Measurements from ENCODE around the gene IDUA. TPM values are rescaled to one million over a fixed set of nuclear protein-coding genes. Genes with fewer than 3 reads are reported as not detected.

IDUA gene
- total RNA-seq, 2 donors from 2014 or later: 11.8 to 13.9 TPM

DNA sequence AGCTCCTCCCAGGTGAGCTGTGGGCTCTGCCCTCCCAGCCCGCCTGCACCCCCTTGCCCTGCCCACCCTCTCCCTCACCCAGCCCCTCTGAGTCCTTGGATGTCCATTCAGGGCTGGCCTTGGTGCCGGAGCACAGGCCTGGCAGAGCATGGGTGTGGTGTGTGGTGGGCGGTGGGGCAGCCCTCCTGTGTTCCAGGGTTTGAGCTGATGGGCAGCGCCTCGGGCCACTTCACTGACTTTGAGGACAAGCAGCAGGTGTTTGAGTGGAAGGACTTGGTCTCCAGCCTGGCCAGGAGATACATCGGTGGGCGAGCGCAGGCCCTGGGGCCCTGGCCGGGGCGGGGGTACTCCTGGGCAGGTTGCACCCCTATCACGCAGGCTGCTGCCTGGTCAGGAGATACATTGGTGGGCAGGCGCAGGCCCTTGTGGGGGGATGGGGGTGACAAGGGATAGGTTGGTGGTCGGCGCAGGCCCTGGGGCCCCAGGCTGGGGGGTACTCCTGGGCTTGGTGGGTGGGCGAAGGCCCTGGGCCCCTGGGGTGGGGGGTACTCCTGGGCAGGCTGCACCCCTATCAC is 13.9 kb downstream of the IDUA start:
- no peaks in the 10 kb centered on the region for H3K9me3 Mint-ChIP-seq
- no peak for ATAC-seq (replicated peaks in 1 of 2)

DNA sequence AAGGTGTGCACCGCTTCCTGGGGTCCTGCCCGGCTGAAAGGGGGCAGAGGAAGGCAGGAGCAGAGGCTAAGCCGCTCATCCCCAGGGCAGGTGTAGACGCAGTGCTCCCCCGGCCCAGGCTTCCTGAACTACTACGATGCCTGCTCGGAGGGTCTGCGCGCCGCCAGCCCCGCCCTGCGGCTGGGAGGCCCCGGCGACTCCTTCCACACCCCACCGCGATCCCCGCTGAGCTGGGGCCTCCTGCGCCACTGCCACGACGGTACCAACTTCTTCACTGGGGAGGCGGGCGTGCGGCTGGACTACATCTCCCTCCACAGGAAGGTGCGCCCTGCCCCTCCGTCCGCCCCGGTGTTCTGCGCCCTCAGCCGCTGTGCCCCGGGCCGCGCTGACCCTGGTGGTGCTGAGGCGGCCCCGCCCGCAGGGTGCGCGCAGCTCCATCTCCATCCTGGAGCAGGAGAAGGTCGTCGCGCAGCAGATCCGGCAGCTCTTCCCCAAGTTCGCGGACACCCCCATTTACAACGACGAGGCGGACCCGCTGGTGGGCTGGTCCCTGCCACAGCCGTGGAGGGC is 14.8 kb downstream of the IDUA start:
- H3K4me1 Mint-ChIP-seq (ENCODE audit: low read depth): no peaks in the 10 kb centered on the region
- peaks cover 25% of the 10 kb centered on the region for H3K27me3 Mint-ChIP-seq (ENCODE audit: low read depth)
- H3K9me3 Mint-ChIP-seq: no peaks in the 10 kb centered on the region
- H3K4me3 Mint-ChIP-seq: no peak overlapping the region
- DNase-seq (no peak), ATAC-seq (replicated peaks in 1 of 2) (no peak)
- H3K36me3 Mint-ChIP-seq (ENCODE audit: insufficient read depth in 2 of 2): no peaks in the 10 kb centered on the region
- H3K27ac Mint-ChIP-seq: no peak overlapping the region

More for the DNA sequence above, 13.9 kb downstream of the IDUA start:
- Mint-ChIP-seq H3K4me3 (no peak overlapping the region), H3K27me3 (ENCODE audit: low read depth) (peaks cover 24% of the 10 kb centered on the region), H3K4me1 (ENCODE audit: low read depth) (no peaks in the 10 kb centered on the region), H3K27ac (no peak overlapping the region), H3K36me3 (ENCODE audit: insufficient read depth in 2 of 2) (no peaks in the 10 kb centered on the region)
- DNase-seq: no peak

DNA sequence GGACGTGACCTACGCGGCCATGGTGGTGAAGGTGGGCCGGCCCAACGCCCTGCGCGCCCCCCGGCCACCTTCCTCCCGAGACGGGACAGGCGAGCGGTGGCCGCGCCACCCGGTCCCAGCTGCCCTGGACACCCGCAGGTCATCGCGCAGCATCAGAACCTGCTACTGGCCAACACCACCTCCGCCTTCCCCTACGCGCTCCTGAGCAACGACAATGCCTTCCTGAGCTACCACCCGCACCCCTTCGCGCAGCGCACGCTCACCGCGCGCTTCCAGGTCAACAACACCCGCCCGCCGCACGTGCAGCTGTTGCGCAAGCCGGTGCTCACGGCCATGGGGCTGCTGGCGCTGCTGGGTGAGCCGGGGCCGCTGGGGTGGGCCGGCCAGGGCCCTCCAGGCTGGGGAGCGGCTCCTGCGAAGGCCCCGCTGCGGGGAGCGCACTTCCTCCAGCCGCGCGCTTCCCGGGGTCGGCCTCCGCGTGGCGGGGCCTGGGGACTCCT is 15.3 kb downstream of the IDUA start:
- Mint-ChIP-seq H3K4me3 (no peak overlapping the region), H3K9me3 (peaks cover 0 to 3% of the 10 kb centered on the region in 2 donors), H3K4me1 (ENCODE audit: low read depth) (no peaks in the 10 kb centered on the region), H3K36me3 (ENCODE audit: insufficient read depth in 2 of 2) (no peaks in the 10 kb centered on the region), H3K27ac (no peak overlapping the region), H3K27me3 (ENCODE audit: low read depth) (peaks cover 25% of the 10 kb centered on the region)
- ATAC-seq (replicated peaks in 1 of 2): peak in 1 of 2 donors; percentile 7
- DNase-seq: no peak

DNA sequence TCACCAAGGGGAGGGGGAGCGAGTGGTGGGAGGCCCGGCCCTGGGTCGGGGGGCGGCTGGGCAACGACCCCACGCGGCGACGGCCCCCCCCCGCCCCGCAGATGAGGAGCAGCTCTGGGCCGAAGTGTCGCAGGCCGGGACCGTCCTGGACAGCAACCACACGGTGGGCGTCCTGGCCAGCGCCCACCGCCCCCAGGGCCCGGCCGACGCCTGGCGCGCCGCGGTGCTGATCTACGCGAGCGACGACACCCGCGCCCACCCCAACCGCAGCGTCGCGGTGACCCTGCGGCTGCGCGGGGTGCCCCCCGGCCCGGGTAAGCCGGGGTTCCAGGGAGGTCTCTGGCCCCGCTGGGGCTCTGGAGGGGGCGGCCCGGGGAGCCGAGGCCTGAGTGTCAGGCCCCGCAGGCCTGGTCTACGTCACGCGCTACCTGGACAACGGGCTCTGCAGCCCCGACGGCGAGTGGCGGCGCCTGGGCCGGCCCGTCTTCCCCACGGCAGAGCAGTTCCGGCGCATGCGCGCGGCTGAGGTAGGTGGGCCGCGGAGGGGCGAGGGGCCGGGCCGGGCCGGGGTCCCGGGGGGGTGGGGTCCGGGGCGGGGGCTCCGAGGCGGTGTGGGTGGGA is 15.9 kb downstream of the IDUA start:
- Mint-ChIP-seq H3K36me3 (ENCODE audit: insufficient read depth in 2 of 2) (no peaks in the 10 kb centered on the region), H3K9me3 (peaks cover 0 to 3% of the 10 kb centered on the region in 2 donors), H3K4me3 (no peak overlapping the region), H3K4me1 (ENCODE audit: low read depth) (no peaks in the 10 kb centered on the region), H3K27ac (no peak overlapping the region), H3K27me3 (ENCODE audit: low read depth) (peaks cover 30% of the 10 kb centered on the region)
- peak in 1 of 2 donors; percentile 13 for ATAC-seq (replicated peaks in 1 of 2)
- DNase-seq: no peak

DNA sequence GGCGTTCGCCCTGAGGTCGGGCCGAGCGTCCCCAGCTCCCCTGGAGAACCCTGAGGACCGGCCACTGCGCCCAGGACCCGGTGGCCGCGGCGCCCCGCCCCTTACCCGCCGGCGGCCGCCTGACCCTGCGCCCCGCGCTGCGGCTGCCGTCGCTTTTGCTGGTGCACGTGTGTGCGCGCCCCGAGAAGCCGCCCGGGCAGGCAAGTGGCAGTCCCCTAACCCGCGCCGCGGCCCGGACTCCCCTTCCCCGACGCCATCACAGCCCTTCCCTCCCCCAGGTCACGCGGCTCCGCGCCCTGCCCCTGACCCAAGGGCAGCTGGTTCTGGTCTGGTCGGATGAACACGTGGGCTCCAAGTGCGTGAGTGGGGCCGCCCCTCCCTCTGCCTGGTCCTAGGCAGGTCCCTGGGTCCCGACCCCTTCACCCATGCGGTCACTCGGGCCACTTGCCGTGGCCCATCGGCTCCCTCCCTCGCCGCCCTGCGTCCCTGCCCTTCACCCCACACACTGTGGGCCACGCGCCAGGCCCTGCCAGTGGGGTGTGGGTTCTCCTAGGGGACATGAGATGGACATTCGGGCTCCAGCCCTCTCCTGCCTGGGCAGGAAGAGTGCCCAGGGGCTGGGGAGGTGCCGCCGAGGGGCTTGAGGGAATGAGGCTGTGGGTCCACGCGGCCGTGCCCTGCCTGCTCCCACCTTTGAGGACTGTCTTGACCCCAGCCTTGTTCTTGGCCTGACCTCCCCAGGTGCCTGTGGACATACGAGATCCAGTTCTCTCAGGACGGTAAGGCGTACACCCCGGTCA is 16.6 kb downstream of the IDUA start:
- H3K27ac Mint-ChIP-seq: no peak overlapping the region
- H3K27me3 Mint-ChIP-seq (ENCODE audit: low read depth): peaks cover 30% of the 10 kb centered on the region
- no peak for DNase-seq
- H3K4me3 Mint-ChIP-seq: peak overlapping the region in 1 of 2 donors; percentile 31
- no peaks in the 10 kb centered on the region for H3K36me3 Mint-ChIP-seq (ENCODE audit: insufficient read depth in 2 of 2)
- H3K4me1 Mint-ChIP-seq (ENCODE audit: low read depth): no peaks in the 10 kb centered on the region
- peak in 1 of 2 donors; percentile 12 for ATAC-seq (replicated peaks in 1 of 2)
- peaks cover 0 to 3% of the 10 kb centered on the region in 2 donors for H3K9me3 Mint-ChIP-seq

DNA sequence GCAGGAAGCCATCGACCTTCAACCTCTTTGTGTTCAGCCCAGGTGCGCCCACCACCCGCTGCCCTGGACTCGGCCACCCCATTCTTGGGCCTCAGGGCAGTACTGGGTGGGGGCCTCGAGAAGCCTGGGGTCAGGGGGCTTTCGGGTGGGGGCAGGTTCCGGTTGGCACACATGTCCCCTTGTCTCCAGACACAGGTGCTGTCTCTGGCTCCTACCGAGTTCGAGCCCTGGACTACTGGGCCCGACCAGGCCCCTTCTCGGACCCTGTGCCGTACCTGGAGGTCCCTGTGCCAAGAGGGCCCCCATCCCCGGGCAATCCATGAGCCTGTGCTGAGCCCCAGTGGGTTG is 17.2 kb downstream of the IDUA start:
- H3K4me3 Mint-ChIP-seq: no peak overlapping the region
- ATAC-seq (replicated peaks in 1 of 2): no peak
- H3K27me3 Mint-ChIP-seq (ENCODE audit: low read depth): peaks cover 30% of the 10 kb centered on the region
- no peak overlapping the region for H3K27ac Mint-ChIP-seq
- H3K9me3 Mint-ChIP-seq: peaks cover 0 to 3% of the 10 kb centered on the region in 2 donors
- peaks cover 5% of the 10 kb centered on the region for H3K4me1 Mint-ChIP-seq (ENCODE audit: low read depth)
- no peak for DNase-seq
- no peaks in the 10 kb centered on the region for H3K36me3 Mint-ChIP-seq (ENCODE audit: insufficient read depth in 2 of 2)

DNA sequence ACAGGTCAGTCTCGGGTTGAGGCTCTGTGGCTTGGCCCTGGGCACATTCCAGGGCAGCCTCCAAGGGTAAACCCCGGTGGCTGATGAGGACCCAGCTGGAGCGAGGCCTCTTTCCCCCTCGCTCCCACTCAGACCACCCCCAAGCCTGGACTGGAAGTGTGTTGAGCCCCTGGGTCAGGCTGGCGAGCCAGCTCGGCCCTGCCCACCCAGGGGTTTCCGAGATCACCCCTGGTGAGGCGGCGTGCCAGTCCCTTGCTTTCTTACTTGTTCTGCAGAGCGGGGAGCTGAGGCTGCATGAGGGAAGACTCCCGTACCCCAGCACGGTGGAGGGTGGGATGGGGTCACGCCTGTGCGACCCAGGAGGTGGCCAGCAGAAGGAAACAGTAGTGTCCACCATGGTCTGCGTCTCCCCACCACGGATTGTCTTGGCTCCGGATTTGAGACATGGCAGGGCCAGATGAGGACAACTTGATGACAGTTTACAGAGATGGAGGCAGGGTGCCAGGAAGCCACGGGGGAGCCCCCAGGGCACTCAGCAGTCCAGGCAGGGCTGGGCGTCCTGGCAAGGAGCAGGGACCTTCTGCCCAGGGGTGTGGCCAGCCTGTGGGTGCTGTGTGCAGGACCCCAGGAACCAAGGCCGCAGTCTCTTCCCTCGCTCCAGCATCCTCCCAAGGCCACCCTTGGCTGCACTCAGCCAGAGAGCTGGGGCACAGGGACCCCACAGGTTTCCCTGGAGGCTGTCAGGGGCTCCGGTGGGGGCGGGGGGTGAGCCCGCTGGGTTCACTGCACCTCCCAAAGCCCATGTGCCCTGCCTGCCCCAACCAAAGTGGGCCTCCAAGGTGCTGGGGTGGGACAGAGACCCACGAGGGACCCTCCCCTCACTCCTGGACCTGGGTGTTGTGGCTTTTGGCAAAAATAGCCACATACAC is 18.0 kb downstream of the IDUA start:
- no peak overlapping the region for H3K27ac Mint-ChIP-seq
- H3K4me3 Mint-ChIP-seq: no peak overlapping the region
- ATAC-seq (replicated peaks in 1 of 2): no peak
- peaks cover 6% of the 10 kb centered on the region for H3K4me1 Mint-ChIP-seq (ENCODE audit: low read depth)
- no peak for DNase-seq
- H3K36me3 Mint-ChIP-seq (ENCODE audit: insufficient read depth in 2 of 2): no peaks in the 10 kb centered on the region
- H3K9me3 Mint-ChIP-seq: peaks cover 0 to 3% of the 10 kb centered on the region in 2 donors
- H3K27me3 Mint-ChIP-seq (ENCODE audit: low read depth): peaks cover 28% of the 10 kb centered on the region

DNA sequence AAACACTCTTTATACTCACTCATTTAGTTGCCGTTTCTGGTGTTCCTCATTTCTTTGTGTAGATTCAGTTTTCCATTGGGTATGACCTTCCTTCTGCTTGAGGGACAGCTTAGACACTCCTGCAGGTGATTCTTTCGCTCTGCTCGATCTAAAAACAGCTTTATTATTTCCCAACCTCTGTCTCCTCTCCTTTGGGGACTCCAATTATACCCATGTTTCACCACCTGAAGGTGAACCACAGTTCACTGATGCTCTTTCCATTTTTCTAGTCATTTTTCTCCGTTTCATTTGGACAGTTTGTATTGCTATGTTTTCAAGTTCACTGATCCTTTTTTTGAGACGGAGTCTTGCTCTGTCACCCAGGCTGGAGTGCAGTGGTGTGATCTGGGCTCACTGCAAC is 20.0 kb downstream of the IDUA start:
- Mint-ChIP-seq H3K27ac (no peak overlapping the region), H3K27me3 (ENCODE audit: low read depth) (peaks cover 28% of the 10 kb centered on the region), H3K9me3 (peaks cover 0 to 3% of the 10 kb centered on the region in 2 donors), H3K36me3 (ENCODE audit: insufficient read depth in 2 of 2) (no peaks in the 10 kb centered on the region), H3K4me1 (ENCODE audit: low read depth) (peaks cover 13% of the 10 kb centered on the region), H3K4me3 (no peak overlapping the region)
- ATAC-seq (replicated peaks in 1 of 2) (no peak), DNase-seq (no peak)

DNA sequence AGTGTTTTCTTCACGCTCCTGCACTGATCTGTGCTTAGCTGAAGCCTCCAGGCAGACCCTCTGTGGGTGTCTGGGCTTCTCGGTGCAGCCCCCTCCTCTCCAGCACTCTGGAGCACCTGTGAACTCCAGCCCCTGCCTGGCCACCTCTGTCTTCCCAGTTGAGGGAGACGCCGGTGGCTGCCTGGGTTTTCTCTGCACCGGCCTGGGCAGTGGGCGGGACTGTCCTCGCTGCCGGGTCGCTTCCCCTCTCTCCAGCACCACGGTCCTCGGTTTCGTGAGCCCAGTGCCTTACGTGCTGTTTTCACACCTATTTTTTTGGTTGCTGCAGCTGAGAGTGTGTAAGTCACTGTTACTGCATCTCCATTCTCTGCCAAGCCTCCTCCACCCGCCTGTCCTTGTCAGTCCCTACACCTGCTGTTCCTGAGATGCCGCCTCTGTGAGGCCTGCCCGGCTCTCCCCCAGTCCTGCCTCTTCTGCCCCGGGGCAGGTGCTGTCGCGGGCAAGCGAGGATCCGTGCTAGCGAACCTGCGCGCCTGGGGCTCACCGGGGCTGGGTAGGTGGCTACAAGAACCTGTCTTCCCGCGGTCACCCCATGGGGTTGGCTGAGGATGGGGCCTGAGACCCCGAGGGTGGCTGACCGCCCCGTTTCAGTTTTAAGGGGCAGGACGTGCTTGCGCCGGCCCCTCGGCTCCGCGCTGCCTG is 22.1 kb downstream of the IDUA start:
- ATAC-seq (replicated peaks in 1 of 2) (no peak), DNase-seq (peak; percentile 40 to 42)
- Mint-ChIP-seq H3K4me1 (ENCODE audit: low read depth) (peaks cover 13% of the 10 kb centered on the region), H3K4me3 (peak overlapping the region; percentile 77 to 82), H3K36me3 (ENCODE audit: insufficient read depth in 2 of 2) (no peaks in the 10 kb centered on the region), H3K9me3 (peaks cover 0 to 3% of the 10 kb centered on the region in 2 donors), H3K27me3 (ENCODE audit: low read depth) (peaks cover 28% of the 10 kb centered on the region), H3K27ac (no peak overlapping the region)

DNA sequence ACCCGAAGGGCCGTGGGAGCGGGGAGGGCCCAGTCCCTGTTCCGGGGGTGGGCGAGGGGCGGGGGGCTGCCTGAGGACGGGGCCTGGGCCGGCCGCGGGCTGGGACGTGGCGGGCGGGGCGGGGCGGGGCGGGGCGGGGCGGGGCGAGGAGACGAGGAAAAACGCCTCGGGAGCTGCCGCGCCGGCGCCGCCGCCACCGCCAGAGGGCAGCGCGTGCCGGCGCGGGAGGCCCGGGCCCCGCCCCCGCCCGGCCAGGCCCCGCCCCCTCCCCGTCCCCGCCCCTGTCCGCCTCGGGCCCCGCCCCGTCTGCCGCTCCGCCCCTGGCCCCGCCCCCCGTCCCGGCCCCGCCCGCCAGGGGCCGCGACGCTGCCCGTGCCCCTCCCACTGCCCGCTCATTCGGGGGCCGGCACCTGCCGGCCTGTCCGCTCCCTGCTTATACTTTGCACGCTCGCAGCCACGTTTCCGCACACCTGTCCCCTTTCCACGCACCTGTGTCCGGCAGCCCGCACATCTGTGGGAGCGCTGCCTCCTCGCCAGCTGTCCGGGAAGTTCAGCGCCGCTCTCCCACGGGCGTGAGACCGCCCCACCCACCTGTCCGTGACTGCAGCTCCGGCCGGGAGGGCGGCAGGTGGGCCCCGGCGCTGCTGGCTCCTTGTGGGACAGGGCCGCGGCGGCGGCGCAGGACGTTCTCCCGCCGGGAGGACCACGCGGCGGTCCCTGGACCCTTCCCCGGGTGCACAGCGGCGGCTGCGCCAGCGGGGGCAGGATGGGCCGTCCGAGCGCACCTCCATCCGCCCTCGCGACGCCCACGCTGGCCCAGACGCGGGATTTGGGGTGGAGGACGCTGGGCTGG is 22.9 kb downstream of the IDUA start:
- H3K4me1 Mint-ChIP-seq (ENCODE audit: low read depth): peaks cover 13% of the 10 kb centered on the region
- peak overlapping the region; percentile 84 to 91 for H3K4me3 Mint-ChIP-seq
- no peaks in the 10 kb centered on the region for H3K36me3 Mint-ChIP-seq (ENCODE audit: insufficient read depth in 2 of 2)
- peaks cover 28% of the 10 kb centered on the region for H3K27me3 Mint-ChIP-seq (ENCODE audit: low read depth)
- DNase-seq (peak; percentile 77 to 84), ATAC-seq (replicated peaks in 1 of 2) (peak; percentile 53)
- peaks cover 0 to 3% of the 10 kb centered on the region in 2 donors for H3K9me3 Mint-ChIP-seq
- no peak overlapping the region for H3K27ac Mint-ChIP-seq

DNA sequence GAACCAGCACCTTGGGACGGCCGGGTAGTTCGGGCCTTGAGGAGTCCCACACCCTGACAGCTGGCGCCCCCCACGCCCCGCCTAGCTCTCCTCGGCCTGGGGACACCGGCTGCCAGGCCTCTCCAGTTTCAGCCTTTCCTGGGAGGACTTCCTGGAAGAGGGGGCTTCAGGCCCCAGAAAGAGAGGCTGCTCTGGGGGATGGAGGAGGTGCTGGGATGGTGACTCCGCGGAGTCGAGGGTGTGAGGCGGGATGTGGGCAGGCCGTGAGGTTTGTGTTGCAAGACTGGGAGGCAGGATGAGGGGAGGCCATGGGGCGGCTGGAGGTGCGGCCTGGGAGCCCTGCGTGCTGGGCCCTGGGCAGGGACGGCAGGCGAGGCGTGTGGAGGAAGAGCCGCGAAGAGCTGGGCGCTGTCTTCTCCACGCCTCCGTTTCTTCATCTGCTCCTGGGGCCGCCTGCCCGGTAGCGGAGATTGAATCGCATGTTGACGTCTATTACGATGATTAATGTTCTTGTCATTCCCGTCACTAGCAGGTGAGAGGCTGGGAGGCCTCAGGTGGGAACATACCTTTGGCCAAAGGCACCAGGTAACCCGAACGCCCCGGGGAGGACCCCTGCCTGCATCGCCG is 23.7 kb downstream of the IDUA start:
- H3K27ac Mint-ChIP-seq: peak overlapping the region; percentile 61
- H3K9me3 Mint-ChIP-seq: peaks cover 0 to 3% of the 10 kb centered on the region in 2 donors
- peaks cover 28% of the 10 kb centered on the region for H3K27me3 Mint-ChIP-seq (ENCODE audit: low read depth)
- ATAC-seq (replicated peaks in 1 of 2): peak; percentile 67 to 71
- peak; percentile 83 to 90 for DNase-seq
- H3K4me3 Mint-ChIP-seq: peak overlapping the region; percentile 84 to 91
- no peaks in the 10 kb centered on the region for H3K36me3 Mint-ChIP-seq (ENCODE audit: insufficient read depth in 2 of 2)
- H3K4me1 Mint-ChIP-seq (ENCODE audit: low read depth): peaks cover 13% of the 10 kb centered on the region

Data from activated T-cell treated with anti-CD3 and anti-CD28 coated beads, Interleukin-2, amount 50 U/mL, for 72 hours (primary cell).